GM12878 (cell line): Measurements from ENCODE around the gene MYL12A. TPM values are rescaled to one million over a fixed set of nuclear protein-coding genes. Genes with fewer than 3 reads are reported as not detected.

Experiments used
- ATAC-seq: fragments of 200-7000 bp; cut with Tn5 transposase; 3 replicates; pipeline ENCODE4 v1.9.1; 2020; ENCODE audit warnings: mild to moderate bottlenecking, moderate library complexity
- BruUV-seq: library from RNA; stranded (reverse); fragments of 400-500 nt; replicated peaks from 2 replicates; lab custom pipeline; 2021; lab: Mats Ljungman, UMichigan
- CTCF ChIA-PET: fragments of 300-600 bp; sonication (Branson Sonifier 250); formaldehyde crosslinking; extraction: SDS; loops from one replicate; lab custom pipeline; 2021; ENCODE audit warnings: inconsistent platforms; lab: Yijun Ruan, JAX
- POLR2A ChIA-PET: fragments of 350-600 bp; formaldehyde crosslinking; extraction: SDS; loops from one replicate; lab custom pipeline; 2021; ENCODE audit warnings: inconsistent platforms; lab: Charles Lee
- RAD21 ChIA-PET: fragments of 300-600 bp; sonication (Branson Sonifier 250); formaldehyde crosslinking; loops from one replicate; lab custom pipeline; 2023; ENCODE audit warnings: antibody characterized with exemption; ENCODE audit not compliant: unreplicated experiment; lab: Charles Lee
- SMC1A ChIA-PET: fragments of 300-600 bp; sonication (Branson Sonifier 250); formaldehyde crosslinking; loops from one replicate; lab custom pipeline; 2023; ENCODE audit not compliant: unreplicated experiment, uncharacterized antibody; lab: Charles Lee
- DNase-seq: peaks from one replicate; pipeline ENCODE4 v3.0.0-alpha.2; 2011; ENCODE audit warnings: low read depth, low spot score
- FAIRE-seq: peaks from 3 replicates; lab custom pipeline; 2011; peaks lifted over from hg19 to GRCh38; lab: Jason Lieb, UNC
- H2AFZ ChIP-seq: 2 replicates; pipeline ENCODE4 v1.6.0; 2011; ENCODE audit warnings: low read depth, low read length, control low read depth; ENCODE audit not compliant: control insufficient read depth
- H3K27ac ChIP-seq: 2 replicates; pipeline ENCODE4 v1.5.1; 2011; ENCODE audit warnings: control low read depth; ENCODE audit not compliant: control insufficient read depth, insufficient read depth
- H3K27me3 ChIP-seq, 2 experiments: replicated peaks in 1 of 2; 2 replicates each; pipeline versions ENCODE4 v1.6.0 to v1.6.1; 2011; ENCODE audit warnings: low read length in 1 of 2; ENCODE audit not compliant: control insufficient read depth in 2 of 2, insufficient read depth in 2 of 2
- H3K36me3 ChIP-seq, 2 experiments: 2 replicates each; pipeline ENCODE4 v1.5.1; 2011; ENCODE audit warnings: low read length in 1 of 2; ENCODE audit not compliant: control insufficient read depth in 2 of 2, insufficient read depth in 2 of 2
- H3K4me1 ChIP-seq: 2 replicates; pipeline ENCODE4 v1.6.1; 2011; ENCODE audit warnings: mild to moderate bottlenecking, low read length, moderate library complexity, mixed read lengths; ENCODE audit not compliant: control insufficient read depth, insufficient read depth
- H3K4me2 ChIP-seq: 2 replicates; pipeline ENCODE4 v1.6.0; 2011; ENCODE audit warnings: control low read depth; ENCODE audit not compliant: control insufficient read depth, insufficient read depth
- H3K4me3 ChIP-seq: fragments of 200-600 bp; sonication (generic); 2 replicates; pipeline ENCODE4 v1.5.1; 2016
- H3K79me2 ChIP-seq: 2 replicates; pipeline ENCODE4 v1.6.0; 2011; ENCODE audit warnings: low read length; ENCODE audit not compliant: control insufficient read depth, insufficient read depth
- H3K9ac ChIP-seq: 2 replicates; pipeline ENCODE4 v1.8.0; 2011; ENCODE audit warnings: low read length, control low read depth, mixed read lengths; ENCODE audit not compliant: control insufficient read depth, insufficient read depth
- H3K9me3 ChIP-seq: replicated peaks from 3 replicates; pipeline ENCODE4 v1.5.1; 2011; ENCODE audit warnings: mild to moderate bottlenecking, low read length; ENCODE audit not compliant: control insufficient read depth, insufficient read depth
- H4K20me1 ChIP-seq: 2 replicates; pipeline ENCODE4 v1.6.0; 2011; ENCODE audit not compliant: control insufficient read depth, insufficient read depth
- CTCF ChIP-seq, 3 experiments: IDR thresholded peaks in 2 of 3; conservative IDR thresholded peaks in 1 of 3; 2 replicates each; pipeline ENCODE4 v1.5.1; 2011; ENCODE audit warnings: low read depth in 3 of 3, low read length in 3 of 3, mild to moderate bottlenecking in 3 of 3, control low read depth in 2 of 3, moderate library complexity in 2 of 3, inconsistent platforms in 1 of 3, mixed read lengths in 1 of 3; ENCODE audit not compliant: control insufficient read depth in 2 of 3, insufficient read depth in 1 of 3; ENCODE audit errors: extremely low read depth in 1 of 3
- MTA3 ChIP-seq: IDR thresholded peaks from 2 replicates; pipeline ENCODE4 v1.6.1; 2012; ENCODE audit warnings: low read length, inconsistent platforms, borderline replicate concordance
- MYC ChIP-seq: IDR thresholded peaks from 2 replicates; pipeline ENCODE4 v1.6.1; 2011; ENCODE audit warnings: mild to moderate bottlenecking, low read length, moderate library complexity, inconsistent platforms; ENCODE audit not compliant: insufficient read depth, insufficient replicate concordance, insufficient read length, severe bottlenecking
- NFYA ChIP-seq: IDR thresholded peaks from 2 replicates; pipeline ENCODE4 v1.6.1; 2011; ENCODE audit warnings: low read depth, mild to moderate bottlenecking, low read length, improper control_type of control experiment, borderline replicate concordance
- SIN3A ChIP-seq: IDR thresholded peaks from 2 replicates; pipeline ENCODE4 v1.6.1; 2012; ENCODE audit warnings: low read depth, low read length, improper control_type of control experiment
- SUZ12 ChIP-seq: fragments of 200-600 bp; sonication (generic); IDR thresholded peaks from one replicate; pipeline ENCODE4 v1.6.1; 2018; ENCODE audit warnings: antibody characterized with exemption, mild to moderate bottlenecking; ENCODE audit not compliant: unreplicated experiment
- ZNF622 ChIP-seq: fragments of 450-650 bp; IDR thresholded peaks from 2 replicates; pipeline ENCODE4 v1.6.1; 2017; ENCODE audit warnings: mild to moderate bottlenecking, inconsistent platforms
- ZSCAN29 ChIP-seq: fragments of 450-650 bp; IDR thresholded peaks from 2 replicates; pipeline ENCODE4 v1.6.1; 2017; ENCODE audit warnings: mild to moderate bottlenecking, moderate library complexity
- WGBS: methylation state at CpG from one replicate; pipeline ENCODE4 v1.1.6; 2016; ENCODE audit warnings: low lambda C conversion rate; ENCODE audit not compliant: insufficient replicate concordance, insufficient coverage; ENCODE audit errors: missing lambda C conversion rate; 5-methylcytosine and 5-hydroxymethylcytosine counted together
- in situ Hi-C: fragments of 300-500 bp; cut with MboI; formaldehyde crosslinking; loops from 9 replicates; pipeline ENCODE4 v1.14.3; 2018; ENCODE audit warnings: mixed read lengths
- intact Hi-C: fragments of 100-400 bp; cut with micrococcal nuclease; formaldehyde crosslinking; loops from one replicate; pipeline ENCODE4 v1.14.2; 2022; ENCODE audit not compliant: unreplicated experiment
- polyA plus RNA-seq, 11 experiments: library from polyadenylated mRNA; depleted of rRNA in 4 of 11; unstranded in 6 of 11; stranded (reverse) in 5 of 11; fragments of >200 nt; fragmentation: Nextera tagmentation in 4 of 11; fragmentation: Illumina TruSeq in 1 of 11; extraction: Ambion mirVana in 4 of 11; extraction: Trizol in 1 of 11; gene quantifications; 1 replicate in 1 of 11; 2 replicates in 10 of 11; pipeline versions ENCODE4 v1.2.1 to v1.2.3, GENCODE V29; 2011 to 2016; ENCODE audit warnings: inconsistent platforms in 2 of 11, missing spikeins in 2 of 11, low read depth in 1 of 11
- total RNA-seq, 4 experiments: library from RNA; depleted of rRNA in 3 of 4; stranded (reverse); fragments of >200 nt in 3 of 4; fragmentation: Illumina TruSeq in 1 of 4; extraction: Trizol in 1 of 4; gene quantifications; 2 replicates each; pipeline versions ENCODE4 v1.2.1 to v1.2.3, GENCODE V29; 2013 to 2021

Gene MYL12A
- total and polyA plus RNA-seq, 10 of the 15 experiments (the other 5 are each of a cell fraction or from before 2014, with no cell fraction given): 488 to 1,663 (median 924) TPM

GRCh38 chr18:3216987-3217386 is 30.6 kb upstream of the MYL12A start:
- POLR2A ChIA-PET: no interaction called here
- H3K4me2 ChIP-seq: no peak overlapping the region

More at GRCh38 chr18:3216987-3217386, 30.6 kb upstream of the MYL12A start:
- no peaks in the 10 kb centered on the region for H3K79me2 ChIP-seq
- no peak for TF ChIP-seq NFYA
- TF ChIP-seq SIN3A: no peak
- no peak for TF ChIP-seq MYC
- TF ChIP-seq ZNF622: no peak
- TF ChIP-seq MTA3: no peak
- no peak for TF ChIP-seq CTCF (IDR thresholded peaks at IDR 0.05 in 2 of 3, conservative IDR thresholded peaks at IDR 0.05 in 1 of 3; ENCODE audit: control insufficient read depth in 2 of 3, extremely low read depth in 1 of 3, insufficient read depth in 1 of 3, low read depth in 3 of 3, low read length in 3 of 3)
- no peak for TF ChIP-seq ZSCAN29
- no peak for TF ChIP-seq SUZ12
- WGBS: 68% methylated on average over 5 of the region's 5 CpGs
- H2AFZ ChIP-seq: no peak overlapping the region
- DNase-seq (no peak), ATAC-seq (no peak), FAIRE-seq (no peak)
- ChIA-PET SMC1A (no interaction called here), CTCF (interaction anchor here (1.9 kb wide), 1 partner anchor 29 kb away, joined by 6 read pairs; no protein-coding TSS in a partner anchor), RAD21 (no interaction called here)
- no peak overlapping the region for H3K9ac ChIP-seq
- in situ Hi-C loops (no loop called here), intact Hi-C loops (no loop called here)
- no peaks in the 10 kb centered on the region for H4K20me1 ChIP-seq
- H3K9me3 ChIP-seq: no peaks in the 10 kb centered on the region
- H3K27me3 ChIP-seq: no peaks in the 10 kb centered on the region
- H3K36me3 ChIP-seq: no peaks in the 10 kb centered on the region
- no peaks in the 10 kb centered on the region for H3K4me1 ChIP-seq
- no TSS peak for BruUV-seq
- H3K4me3 ChIP-seq: no peak overlapping the region
- H3K27ac ChIP-seq: no peak overlapping the region
